Suppressor macrophage (primary cell): ENCODE data around the gene SPO11.

ENCODE experiments used
- DNase-seq, 4 experiments: peaks; one replicate each; pipeline ENCODE4 v3.0.0-alpha.2; 2020 to 2022

SPO11 gene

DNA sequence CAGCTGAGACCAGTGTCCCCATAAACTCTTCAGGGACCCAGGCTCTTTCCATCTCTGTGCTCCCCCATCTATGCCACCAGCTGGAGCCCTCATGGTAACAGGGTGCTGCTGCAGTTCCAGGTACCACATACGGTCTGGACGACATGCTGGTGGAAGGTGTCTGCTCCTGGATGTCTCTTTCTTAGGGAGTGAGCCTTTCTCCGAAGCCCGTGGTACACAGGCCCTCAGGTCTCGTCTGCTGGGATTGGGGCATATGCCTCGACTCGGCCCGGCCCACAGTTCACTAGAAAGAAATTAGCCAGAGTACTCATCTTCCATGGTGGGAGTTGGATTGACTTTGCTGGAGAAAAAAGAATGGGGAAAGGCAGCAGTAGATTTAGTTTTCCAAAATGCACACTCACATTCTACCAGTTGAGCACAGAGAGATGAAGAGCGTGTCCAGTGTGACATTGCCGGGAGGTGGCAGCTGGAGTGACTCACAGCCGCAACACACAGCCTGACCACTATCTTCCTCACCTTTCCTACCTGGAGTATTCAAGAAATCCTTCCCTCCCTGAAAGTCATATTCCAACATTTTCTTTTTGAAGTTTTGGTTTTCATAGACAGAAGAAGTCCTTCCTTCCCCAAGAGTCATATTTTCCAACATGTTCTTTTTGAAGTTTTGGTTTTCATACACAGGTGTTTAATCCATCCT lies 18.6 kb upstream of the SPO11 start:
- DNase-seq: no peak

DNA sequence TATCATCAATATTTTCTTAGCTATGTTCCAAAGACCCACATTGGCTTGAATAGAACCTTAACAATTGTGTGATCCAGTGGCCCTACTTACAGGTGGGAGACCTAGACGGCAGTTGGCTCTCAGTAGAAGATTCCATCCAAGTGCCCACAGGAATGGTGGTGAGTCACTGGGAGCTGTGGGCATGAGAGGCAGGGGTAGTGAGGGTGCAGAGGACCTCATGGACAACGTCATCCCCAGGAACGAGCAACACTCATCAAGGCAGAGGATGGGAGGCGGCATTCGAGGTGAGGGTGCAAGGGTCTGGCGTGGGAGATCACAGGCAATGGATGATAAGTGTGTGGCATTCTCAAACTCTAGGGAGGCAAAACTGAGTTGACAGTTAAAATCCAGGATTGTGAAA lies 17.5 kb upstream of the SPO11 start:
- no peak for DNase-seq

GRCh38 chr20:57313230-57313629 lies 16.4 kb upstream of the SPO11 start:
- no peak for DNase-seq

GRCh38 chr20:57313951-57314350 lies 15.7 kb upstream of the SPO11 start:
- DNase-seq: no peak

DNA sequence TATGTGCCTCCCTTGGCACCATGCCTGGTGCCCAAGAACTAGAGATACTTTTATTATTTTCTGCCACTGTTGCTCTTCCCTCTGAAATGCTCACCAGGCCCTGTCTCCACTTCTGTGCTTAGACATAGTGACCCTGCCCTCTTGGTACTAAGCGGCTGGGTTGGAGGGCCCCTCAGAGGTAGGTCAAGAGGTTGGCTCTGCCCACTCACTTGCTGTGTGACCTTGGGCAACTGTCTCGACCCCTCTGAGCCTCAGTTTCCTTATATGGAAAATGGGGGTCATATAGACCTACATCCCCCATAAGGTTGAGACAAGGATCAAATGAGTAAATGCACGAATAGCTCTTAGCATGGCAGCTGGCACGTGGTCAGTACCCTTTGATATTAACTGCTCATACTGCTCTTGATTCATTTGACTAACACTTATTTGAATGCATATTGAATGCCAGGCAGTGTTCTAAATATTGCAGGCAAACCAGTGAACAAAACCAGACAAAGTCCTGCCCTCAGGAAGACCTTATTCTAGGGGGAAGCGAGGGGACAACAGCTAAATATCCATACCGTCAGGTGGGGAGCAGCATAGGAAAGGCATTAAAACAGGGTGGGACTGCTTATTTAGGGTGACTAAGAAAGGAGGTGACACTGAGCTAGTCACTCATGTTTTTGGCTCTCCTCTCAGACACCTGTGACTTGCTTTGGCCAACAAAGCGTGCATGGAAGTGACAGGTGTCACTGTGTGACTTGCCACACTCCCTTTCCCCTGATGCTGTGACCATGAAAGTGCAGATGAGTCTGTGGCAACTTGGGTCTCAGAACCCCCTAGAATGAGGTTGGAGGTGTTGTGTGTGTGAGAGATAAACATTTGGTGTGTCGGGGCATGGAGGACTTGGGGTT lies 14.3 kb upstream of the SPO11 start:
- no peak for DNase-seq

GRCh38 chr20:57315976-57316480 lies 13.6 kb upstream of the SPO11 start:
- no peak for DNase-seq

DNA sequence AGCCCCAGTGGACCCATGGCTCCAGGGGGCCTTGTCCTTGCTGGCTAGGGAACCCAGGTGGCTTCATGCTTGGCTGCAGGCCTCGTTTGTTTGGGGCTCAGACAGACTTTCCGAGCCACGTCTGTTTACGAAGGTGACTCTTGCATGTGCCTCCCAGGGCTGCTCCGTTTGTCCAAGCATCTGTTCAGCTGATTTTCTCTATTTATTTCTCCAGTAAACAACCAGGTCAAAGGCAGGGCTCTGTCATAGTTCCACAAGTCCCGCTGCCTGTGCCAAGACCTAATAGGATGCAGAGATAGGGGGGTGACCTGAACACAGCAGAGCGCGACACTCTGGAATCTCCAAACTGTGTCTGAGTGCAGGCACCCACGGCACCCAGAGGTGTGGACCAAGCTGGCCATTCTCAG lies 12.8 kb upstream of the SPO11 start:
- no peak for DNase-seq

- no peak for DNase-seq
Observed at GRCh38 chr20:57317316-57317788, 12.3 kb upstream of the SPO11 start.

GRCh38 chr20:57317789-57318371 lies 11.7 kb upstream of the SPO11 start:
- DNase-seq: no peak

DNA sequence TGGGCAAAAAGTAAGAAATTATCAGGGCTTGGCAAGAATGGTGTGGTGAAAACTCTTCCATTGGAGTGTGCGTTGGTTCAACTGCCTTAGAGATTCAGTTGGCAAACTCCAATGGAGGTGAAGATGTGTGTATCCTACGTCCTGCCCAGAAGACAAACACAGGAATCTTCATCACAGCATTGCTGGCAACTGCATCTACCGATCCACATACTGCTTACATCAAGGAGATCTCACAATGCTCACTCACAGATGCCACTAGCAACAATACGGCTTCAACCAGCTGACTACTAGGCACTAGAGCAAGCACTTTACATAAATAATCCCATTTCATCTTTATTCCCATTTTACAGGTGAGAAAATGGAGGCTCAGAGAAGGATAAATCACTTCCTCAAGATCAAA lies 10.0 kb upstream of the SPO11 start:
- no peak for DNase-seq

DNA sequence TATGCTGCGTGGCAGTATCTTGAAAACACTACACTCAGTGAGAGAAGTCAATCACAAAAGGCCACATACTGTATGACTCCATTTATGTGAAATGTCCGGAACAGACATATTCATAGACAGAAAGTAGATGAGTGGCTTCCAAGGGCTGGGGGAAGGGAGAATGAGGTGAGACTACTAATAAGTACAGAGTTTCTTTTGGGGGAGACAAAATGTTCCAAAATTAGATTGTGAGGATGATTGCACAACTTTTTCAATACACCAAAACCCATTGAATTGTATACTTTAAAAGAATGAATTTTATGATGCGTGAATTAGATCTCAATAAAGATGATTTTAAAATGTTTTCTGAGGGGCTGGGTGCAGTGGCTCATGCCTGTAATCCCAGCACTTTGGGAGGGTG lies 9.2 kb upstream of the SPO11 start:
- DNase-seq: no peak

GRCh38 chr20:57321142-57321541 lies 8.5 kb upstream of the SPO11 start:
- DNase-seq: no peak

- DNase-seq: no peak
Observed at GRCh38 chr20:57322476-57322875, 7.1 kb upstream of the SPO11 start.

DNA sequence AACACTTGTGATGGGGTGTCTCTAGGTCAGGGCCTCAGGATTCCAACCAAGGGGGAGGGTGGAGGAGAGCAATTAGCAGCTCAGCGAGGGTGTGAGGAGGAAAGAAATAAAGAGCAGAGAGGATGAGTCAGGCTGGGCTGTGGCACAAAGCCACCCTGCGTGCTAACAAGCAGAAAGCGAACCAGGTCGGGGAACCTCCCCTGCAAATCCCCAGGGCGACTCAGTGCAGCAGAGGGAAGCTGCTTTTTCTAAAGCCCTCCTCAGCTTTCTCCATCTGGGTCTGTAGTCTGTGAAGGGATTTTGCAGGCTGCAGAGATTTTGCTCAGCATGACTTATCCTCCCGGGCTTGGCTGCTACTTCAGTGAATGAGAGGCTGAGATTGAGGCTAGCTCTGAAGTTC lies 6.6 kb upstream of the SPO11 start:
- no peak for DNase-seq

DNA sequence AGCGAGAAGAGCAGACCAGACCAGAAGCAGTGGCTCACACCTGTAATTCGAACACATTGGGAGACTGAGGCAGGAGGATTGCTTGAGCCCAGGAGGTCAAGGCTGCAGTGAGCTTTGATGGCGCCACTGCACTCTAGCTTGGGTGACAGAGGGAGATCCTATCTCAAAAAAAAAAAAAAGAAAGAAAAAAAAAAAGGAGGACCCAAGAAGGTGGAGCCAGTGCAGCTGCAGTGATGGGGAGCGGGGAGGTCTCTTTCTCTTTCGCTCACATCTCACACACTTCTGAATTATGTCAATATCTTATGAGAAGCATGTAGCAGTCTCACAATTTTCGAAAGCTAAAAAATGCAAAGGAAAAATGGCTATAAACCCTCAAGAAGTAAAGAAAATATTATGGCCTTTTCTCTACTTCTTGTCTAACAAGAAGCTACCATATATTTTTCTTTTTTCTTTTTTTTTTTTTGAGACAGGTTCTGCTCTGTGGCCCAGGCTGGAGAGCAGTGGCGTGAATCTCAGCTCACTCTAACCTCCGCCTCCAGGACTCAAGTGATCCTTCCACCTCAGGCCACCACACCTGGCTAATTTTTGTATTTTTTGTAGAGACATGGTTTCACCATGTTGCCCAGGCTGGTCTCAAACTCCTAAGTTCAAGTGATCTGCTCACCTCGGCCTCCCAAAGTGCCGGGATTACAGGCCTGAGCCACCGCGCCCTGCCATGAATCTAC lies 3.8 kb upstream of the SPO11 start:
- no peak for DNase-seq

DNA sequence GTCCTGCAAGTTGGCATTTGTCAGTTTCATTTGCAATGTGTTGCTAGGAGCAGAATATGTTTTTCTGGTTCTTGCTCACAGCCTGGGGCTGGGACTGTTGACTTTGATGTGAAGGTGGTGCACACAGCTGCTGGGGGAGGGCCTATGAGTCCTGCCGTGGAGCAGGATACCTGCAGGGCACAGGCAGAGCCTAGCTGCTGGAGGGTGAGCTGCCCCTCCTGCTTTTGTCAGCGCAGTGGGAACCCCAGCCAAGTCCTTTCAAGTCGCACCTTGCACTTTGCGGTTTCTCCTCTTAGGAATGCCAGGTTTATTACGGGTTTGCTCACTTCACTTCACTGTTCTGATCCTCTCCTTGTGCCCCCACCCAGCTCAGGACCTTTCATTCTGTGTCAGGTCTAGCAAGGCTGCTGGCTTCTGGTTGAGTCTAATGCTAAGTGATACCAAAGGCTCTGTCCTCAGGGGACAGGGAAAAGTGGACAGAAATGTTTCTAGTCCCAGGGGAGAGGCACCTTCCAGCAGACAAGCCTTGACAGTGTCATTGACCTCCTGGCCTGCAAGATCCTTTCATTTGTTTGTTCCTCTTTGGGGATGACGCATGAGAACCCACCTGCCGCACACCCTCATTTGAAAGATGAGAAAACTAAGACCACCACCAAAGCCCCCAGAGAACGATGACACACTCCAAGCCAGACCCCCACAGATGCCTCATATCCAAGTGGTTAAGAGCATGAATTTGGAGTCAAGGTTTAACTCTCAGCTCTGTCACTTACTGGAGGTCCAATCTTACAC lies 2.7 kb upstream of the SPO11 start:
- DNase-seq: no peak

GRCh38 chr20:57327820-57328219 lies 1.8 kb upstream of the SPO11 start:
- no peak for DNase-seq

GRCh38 chr20:57330998-57331397 lies 1.4 kb downstream of the SPO11 start:
- DNase-seq: peak; percentile 17 to 42 (median 38)

DNA sequence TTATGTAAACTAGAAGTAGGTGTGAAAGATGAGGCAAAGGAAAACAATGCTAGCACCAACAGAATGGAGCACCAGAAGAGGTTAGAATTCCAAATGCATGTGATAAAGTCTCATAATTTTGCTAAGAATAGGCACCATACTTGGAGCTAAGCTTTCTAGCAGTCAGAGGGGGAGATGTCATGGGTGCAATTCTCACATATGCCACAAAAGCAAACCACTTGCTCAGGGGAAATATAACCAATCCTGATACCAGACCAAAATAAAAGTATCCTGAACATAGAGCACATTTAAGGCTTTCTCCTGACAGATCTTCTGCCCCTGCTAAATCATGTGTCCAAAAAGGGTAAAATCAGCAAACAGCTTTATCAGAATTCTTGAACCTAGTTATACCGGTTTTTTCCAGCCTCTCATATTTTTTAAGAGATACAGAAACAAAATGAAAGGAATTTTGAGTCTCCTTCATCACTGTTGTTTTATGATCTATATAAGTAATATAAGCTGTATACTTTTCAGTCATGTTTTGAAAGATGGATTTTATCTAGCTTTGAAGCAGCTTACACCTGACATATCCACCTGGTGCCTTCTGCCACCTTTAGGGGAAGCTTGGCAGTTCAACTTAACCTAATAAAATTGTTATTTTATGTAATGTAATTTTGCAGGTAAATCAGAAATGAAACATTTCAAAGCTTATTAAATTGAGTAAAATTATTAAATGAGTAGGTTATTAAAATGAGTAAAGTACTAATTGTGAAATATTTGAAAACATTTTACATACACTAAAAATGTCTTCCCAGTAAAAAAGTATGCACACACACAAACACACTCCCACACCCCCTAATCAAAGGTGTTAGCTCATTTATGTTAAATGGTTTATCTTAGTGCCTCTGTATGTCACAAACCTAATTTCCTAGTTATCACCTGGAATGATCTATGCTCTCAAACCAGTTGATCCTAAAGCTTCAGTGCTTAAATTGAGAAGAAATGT lies 2.8 kb downstream of the SPO11 start:
- no peak for DNase-seq

DNA sequence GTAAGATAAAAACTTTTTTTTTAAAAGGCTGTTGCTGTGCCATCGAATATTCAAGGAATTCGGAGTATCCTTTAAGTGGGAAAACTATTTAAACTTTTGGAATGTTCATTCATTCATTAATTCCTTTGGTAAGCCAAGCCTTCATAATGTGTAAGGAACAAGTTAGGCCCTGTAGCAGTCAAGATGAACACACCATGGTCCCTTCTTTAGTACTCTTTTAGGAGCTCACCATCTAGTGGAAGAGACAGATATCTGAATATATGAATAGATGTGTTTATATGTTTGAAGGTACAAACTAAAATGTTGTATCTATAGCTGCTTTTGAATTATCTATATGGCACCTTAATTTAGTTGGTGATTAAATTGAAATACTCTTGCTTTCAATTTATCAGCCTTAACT lies 5.8 kb downstream of the SPO11 start:
- no peak for DNase-seq

GRCh38 chr20:57341663-57342062 lies 12.1 kb downstream of the SPO11 start:
- DNase-seq: no peak
